GM19452 (cell line): ENCODE data around the gene FAAP20.

Experiments
- ATAC-seq: cut with Tn5 transposase; IDR thresholded peaks from one replicate; pipeline ENCODE4 v1.9.1; 2021; ENCODE audit not compliant: unreplicated experiment

FAAP20 gene

GRCh38 chr1:2180297-2181245 is 14.0 kb downstream of the FAAP20 start:
- ATAC-seq, result no peak

GRCh38 chr1:2179283-2180013 is 15.1 kb downstream of the FAAP20 start:
- no peak for ATAC-seq

- ATAC-seq, result no peak
Observed at GRCh38 chr1:2178875-2179274, 15.7 kb downstream of the FAAP20 start.

GRCh38 chr1:2177946-2178538 is 16.5 kb downstream of the FAAP20 start:
- ATAC-seq, result no peak

GRCh38 chr1:2177541-2177940 is 17.0 kb downstream of the FAAP20 start:
- no peak for ATAC-seq

GRCh38 chr1:2176615-2177014 is 18.0 kb downstream of the FAAP20 start:
- no peak for ATAC-seq

GRCh38 chr1:2175681-2176454 is 18.7 kb downstream of the FAAP20 start:
- ATAC-seq, result no peak

GRCh38 chr1:2175055-2175414 is 19.5 kb downstream of the FAAP20 start:
- ATAC-seq, result no peak

GRCh38 chr1:2174348-2175054 is 20.1 kb downstream of the FAAP20 start:
- no peak for ATAC-seq

- no peak for ATAC-seq
Observed at GRCh38 chr1:2173546-2174347, 20.8 kb downstream of the FAAP20 start.

GRCh38 chr1:2172551-2173146 is 21.9 kb downstream of the FAAP20 start:
- no peak for ATAC-seq

GRCh38 chr1:2172012-2172411 is 22.6 kb downstream of the FAAP20 start:
- ATAC-seq, result no peak

- no peak for ATAC-seq
Observed at GRCh38 chr1:2170211-2170610, 24.4 kb downstream of the FAAP20 start.

GRCh38 chr1:2169200-2169836 is 25.3 kb downstream of the FAAP20 start:
- no peak for ATAC-seq

- ATAC-seq, result no peak
Observed at GRCh38 chr1:2168535-2168934, 26.0 kb downstream of the FAAP20 start.

GRCh38 chr1:2168090-2168489 is 26.5 kb downstream of the FAAP20 start:
- ATAC-seq, result no peak

GRCh38 chr1:2166695-2167094 is 27.9 kb downstream of the FAAP20 start:
- no peak for ATAC-seq

- no peak for ATAC-seq
Observed at GRCh38 chr1:2166254-2166653, 28.3 kb downstream of the FAAP20 start.

- ATAC-seq, result no peak
Observed at GRCh38 chr1:2165646-2166045, 28.9 kb downstream of the FAAP20 start.
